Gastroesophageal sphincter (tissue), 3 donors: Measurements from ENCODE around the gene OR1K1.

Source experiments
- EP300 ChIP-seq: sonication (generic); formaldehyde crosslinking; IDR thresholded peaks from one replicate; pipeline ENCODE4 v1.6.1; 2017; ENCODE audit warnings: antibody characterized with exemption, mild to moderate bottlenecking
- POLR2A ChIP-seq, 2 donors: fragments of 450-650 bp; IDR thresholded peaks; one replicate each; pipeline ENCODE4 v1.6.1; 2017; ENCODE audit warnings: antibody characterized with exemption in 2 of 2, mild to moderate bottlenecking in 2 of 2, moderate library complexity in 1 of 2
- POLR2AphosphoS5 ChIP-seq: sonication (generic); formaldehyde crosslinking; IDR thresholded peaks from one replicate; pipeline ENCODE4 v1.6.1; 2017; ENCODE audit warnings: antibody characterized with exemption
- TF ChIP-seq, protein P1 (sequence below), 4 experiments: fragments of 200-600 bp in 2 of 4; fragments of 450-650 bp in 2 of 4; sonication (generic) in 1 of 4; IDR thresholded peaks; one replicate each; pipeline ENCODE4 v1.5.1; 2017 to 2019; ENCODE audit warnings: antibody characterized with exemption in 4 of 4, mild to moderate bottlenecking in 2 of 4, moderate library complexity in 2 of 4

DNA sequence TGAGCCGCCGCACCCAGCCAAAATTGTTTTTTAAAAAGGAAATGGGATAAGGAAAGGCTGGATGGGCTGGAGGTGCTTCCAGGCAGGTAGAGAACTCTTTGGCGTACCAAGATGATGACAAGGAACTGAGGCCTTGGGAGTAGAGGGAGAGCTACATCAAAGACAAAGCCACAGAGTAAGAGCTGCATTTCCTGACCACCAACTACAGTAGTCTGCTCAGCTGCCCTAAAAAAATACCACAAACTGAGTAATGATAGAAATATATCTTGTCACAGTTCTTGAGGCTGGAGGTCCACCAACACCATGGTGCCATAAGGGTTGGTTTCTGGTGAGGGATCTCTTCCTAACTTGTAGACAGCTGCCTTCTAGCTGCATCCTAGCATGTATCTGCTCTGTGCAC is 8.2 kb downstream of the OR1K1 start:
- TF ChIP-seq POLR2A (IDR thresholded peaks at IDR 0.05) (no peak), POLR2AphosphoS5 (no peak), EP300 (no peak)
- TF ChIP-seq, protein P1, sequence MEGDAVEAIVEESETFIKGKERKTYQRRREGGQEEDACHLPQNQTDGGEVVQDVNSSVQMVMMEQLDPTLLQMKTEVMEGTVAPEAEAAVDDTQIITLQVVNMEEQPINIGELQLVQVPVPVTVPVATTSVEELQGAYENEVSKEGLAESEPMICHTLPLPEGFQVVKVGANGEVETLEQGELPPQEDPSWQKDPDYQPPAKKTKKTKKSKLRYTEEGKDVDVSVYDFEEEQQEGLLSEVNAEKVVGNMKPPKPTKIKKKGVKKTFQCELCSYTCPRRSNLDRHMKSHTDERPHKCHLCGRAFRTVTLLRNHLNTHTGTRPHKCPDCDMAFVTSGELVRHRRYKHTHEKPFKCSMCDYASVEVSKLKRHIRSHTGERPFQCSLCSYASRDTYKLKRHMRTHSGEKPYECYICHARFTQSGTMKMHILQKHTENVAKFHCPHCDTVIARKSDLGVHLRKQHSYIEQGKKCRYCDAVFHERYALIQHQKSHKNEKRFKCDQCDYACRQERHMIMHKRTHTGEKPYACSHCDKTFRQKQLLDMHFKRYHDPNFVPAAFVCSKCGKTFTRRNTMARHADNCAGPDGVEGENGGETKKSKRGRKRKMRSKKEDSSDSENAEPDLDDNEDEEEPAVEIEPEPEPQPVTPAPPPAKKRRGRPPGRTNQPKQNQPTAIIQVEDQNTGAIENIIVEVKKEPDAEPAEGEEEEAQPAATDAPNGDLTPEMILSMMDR (IDR thresholded peaks at IDR 0.05): no peak
